NCI-H187 treated with DMSO at 0.1 percent for 48 hours (cell line): Measurements from ENCODE around the gene IRX4.

Experiments
- DNase-seq: peaks from one replicate; lab custom pipeline; 2025; lab: John Stamatoyannopoulos, UW

Gene IRX4

DNA sequence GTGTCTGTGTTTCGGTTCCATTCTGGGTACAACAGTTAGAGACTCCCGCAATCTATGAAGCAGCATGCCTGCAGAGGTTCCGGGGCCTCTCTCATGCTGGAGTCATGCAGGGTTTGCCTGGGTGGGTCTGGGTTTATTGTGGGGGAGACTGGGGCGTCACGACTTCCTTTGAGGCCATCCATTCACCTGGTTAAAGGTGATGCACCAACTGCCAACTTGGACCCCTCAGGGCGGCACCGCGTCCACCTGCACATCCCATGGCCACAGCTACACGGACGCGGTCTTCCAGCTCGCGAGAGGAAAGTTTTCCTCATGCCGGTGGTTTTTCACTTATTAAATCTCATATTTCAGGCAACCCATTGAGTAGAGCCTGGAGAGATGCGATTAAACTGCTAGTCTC lies 30.9 kb upstream of the IRX4 start:
- DNase-seq: no peak

DNA sequence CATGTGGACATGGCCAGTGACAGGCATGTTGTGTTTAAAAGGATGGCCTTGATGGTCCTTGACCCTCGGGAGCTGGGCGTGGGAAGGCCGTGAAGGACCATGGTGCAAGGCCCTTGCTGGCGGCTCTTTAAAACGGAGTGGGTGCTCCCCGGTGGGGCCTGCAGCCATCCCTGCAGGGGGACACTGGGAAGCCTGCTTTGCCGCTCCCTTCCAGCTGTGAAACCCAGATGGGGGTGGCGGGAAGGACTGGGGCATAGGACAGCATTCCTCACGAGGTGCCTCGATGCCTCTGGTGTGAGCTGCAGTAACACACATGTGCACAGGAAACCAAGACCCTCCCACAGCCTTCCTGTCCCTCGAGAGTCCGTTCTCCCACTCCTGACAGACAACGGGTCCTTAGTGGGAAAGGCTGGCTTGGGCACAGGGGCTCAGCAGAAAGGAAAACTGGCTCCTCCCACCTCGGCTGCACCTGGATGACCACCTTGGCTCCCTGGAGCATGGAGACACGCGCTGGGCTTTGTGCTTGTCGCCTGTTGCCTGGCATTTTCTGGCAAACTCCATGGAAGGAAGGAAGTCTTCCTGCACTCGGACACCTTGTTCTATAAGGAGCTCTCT lies 30.3 kb upstream of the IRX4 start:
- no peak for DNase-seq

DNA sequence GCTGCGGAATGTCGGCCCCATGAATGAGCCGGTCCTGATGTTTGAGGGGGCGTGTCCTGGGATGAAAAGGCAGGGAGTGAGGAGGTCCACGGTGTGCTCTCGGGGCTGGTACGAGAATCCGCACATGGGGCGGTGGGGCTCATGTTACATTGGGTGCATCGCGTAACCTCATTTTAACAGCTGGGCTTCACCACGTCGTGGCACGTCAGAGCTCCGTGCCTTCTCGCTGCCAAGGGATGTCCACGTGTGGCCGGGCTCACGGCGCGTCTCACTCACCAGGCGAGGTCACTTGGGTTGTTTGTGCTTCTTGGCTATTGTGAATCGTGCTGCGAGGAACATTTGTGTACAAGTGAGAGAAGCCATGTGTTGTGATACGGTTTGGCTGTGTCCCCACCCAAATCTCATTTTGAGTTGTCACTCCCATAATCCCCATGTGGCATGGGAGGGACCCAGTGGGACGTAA lies 29.1 kb upstream of the IRX4 start:
- no peak for DNase-seq

DNA sequence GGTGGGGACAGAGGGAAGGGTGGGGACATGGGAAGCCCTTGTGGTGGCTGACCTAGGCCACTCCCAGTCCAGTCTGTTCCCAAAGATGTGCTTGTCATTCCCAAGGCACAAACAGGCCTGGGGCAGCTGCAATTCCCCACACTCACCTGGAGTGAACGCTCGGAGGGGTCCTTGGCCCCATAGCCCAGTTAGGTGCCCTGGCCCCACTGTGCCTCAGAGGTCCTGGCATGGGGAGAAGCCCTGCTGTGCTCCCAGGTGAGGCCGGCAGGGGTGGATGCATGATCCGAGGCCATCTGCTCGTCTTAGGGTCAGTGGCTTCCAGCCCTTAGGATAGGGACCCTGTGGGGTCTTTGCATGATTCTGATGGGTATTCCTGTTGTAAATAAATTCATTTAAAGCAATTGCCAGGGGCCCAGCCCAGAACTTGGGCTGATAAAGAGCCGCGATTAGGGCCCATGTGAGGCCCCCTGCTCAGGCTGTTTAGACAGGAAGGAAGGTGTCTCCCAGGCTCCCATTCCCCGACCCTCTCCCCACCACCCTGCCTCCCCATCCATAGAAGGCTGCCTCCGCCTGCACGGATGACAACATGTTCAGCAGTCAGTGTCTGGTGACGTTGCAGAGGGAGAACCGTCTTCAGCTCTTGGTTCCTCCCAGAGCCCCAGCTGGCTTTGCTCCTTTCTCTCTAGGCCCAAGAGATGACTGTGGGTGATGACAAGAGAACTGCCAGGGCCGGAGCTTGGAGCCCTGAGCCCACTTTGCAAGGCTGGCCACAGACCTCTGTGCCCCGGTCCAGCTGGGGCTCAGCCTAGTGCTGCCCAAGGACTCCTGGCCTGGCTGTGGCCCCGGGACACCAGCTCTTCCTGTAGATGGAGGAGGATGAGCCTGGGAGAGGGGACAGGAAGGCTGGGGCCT lies 28.4 kb upstream of the IRX4 start:
- DNase-seq: no peak

DNA sequence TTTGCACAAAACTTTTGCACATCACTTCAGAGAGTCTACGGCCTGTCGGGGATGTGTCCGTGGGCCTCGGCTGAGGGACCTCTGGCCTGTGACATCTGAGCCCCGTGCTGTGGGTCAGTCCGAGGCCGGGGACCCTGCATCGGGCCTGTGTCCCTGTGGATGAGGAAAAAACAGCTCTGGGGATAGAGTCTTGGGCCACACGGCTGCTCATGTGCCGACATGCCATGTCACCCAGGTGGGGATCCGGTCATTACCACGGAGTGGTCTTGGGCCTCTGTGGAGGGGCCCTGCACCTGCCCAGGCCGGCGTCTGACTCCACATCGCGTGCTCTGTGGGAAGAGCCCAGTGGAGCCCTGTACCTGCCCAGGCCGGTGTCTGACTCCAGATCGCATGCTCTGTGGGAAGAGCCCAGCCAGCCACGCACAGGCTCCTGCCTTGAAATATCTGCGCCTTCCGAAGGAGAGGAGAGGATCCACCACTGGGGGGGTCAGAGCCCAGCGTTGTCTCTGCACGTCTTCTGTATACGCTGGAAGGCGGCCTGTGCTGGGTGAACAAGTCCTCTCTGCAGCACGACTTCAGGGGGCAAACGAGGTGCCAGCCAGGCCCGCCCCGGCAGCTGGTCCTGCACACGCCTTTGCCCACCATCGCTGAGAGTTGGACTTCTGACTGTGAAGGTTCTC lies 27.5 kb upstream of the IRX4 start:
- DNase-seq: no peak

GRCh38 chr5:1909346-1909985 lies 26.7 kb upstream of the IRX4 start:
- DNase-seq: no peak

DNA sequence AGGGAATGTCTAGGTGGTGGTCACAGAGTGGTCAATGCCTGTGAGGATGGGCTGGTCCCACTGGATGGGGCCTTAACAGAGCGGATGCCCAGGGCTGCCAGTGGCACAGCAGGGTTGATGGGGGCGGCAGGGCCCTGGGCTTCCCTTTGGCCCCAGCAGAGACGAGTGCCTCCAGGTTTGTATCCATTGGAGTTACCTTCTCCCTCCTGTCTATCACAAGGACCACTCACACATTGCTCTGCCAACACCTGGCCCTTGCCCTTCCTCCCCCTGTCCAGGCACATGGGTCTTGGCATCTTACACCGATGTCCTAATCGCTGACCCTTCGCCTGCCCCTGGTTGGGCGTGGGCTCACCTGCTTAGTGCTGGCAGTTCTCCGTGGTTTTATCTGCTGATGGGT lies 26.2 kb upstream of the IRX4 start:
- DNase-seq: no peak

GRCh38 chr5:1907616-1908015 lies 24.9 kb upstream of the IRX4 start:
- DNase-seq: no peak

DNA sequence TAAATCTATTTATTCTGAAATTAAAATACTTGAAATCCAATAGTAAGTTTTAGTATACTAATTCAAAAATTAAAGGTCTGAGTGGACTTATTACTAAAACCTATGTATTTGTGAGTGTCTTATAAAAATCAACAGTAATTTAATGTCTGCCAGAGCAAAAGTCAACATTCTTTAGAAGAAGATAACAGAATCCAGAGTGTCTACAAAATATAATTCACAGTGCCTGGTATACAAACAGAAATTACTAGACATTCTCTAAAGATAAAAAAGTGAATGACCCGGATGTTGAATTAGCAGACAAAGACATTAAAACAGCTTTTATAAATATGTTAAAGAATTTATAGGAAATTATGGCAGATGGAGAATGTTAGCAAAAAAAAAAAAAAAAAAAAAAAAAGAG lies 22.4 kb upstream of the IRX4 start:
- no peak for DNase-seq

DNA sequence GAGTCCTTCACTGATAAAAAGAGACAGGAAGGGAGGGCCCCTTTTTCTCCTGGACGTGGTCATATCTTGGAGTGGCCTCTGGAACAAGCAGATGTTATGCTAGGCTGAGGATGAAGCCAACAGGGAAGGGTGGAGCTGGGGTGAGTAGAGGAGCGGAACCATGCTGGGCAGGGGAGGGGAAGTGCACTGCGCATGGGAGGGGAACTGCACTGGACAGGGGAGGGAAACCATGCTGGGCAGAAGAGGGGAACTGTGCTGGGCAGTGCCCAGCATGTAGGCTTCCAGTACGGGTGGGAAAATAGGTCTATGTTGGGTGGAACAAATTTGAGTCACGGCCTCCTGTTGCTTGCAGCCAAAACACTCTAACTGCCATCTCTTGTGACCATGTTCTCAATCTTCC lies 19.3 kb upstream of the IRX4 start:
- DNase-seq: no peak

DNA sequence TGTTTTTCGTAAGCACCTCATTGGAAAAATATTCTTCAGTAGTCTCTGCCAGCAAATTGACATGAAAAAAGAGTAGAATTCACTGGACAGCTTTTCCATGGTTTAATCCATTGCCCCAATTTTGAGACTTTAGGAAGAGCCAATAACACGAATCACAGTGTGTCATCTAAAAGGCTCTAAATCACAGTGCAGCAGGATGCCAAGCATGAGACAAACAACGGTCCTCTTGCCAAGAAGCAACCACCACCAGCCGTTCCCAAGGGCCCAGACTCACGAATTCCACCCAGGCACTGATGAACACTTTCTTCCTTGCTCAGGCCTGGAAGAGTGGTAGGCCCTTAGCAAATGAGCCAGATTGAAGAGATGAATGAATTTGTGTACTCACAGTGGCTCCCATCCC lies 18.3 kb upstream of the IRX4 start:
- no peak for DNase-seq

- no peak for DNase-seq
Measured at GRCh38 chr5:1899201-1899600, 16.5 kb upstream of the IRX4 start.

GRCh38 chr5:1897816-1898450 lies 15.2 kb upstream of the IRX4 start:
- DNase-seq: no peak

- no peak for DNase-seq
Measured at GRCh38 chr5:1897386-1897785, 14.7 kb upstream of the IRX4 start.

GRCh38 chr5:1896602-1897376 lies 14.1 kb upstream of the IRX4 start:
- no peak for DNase-seq

DNA sequence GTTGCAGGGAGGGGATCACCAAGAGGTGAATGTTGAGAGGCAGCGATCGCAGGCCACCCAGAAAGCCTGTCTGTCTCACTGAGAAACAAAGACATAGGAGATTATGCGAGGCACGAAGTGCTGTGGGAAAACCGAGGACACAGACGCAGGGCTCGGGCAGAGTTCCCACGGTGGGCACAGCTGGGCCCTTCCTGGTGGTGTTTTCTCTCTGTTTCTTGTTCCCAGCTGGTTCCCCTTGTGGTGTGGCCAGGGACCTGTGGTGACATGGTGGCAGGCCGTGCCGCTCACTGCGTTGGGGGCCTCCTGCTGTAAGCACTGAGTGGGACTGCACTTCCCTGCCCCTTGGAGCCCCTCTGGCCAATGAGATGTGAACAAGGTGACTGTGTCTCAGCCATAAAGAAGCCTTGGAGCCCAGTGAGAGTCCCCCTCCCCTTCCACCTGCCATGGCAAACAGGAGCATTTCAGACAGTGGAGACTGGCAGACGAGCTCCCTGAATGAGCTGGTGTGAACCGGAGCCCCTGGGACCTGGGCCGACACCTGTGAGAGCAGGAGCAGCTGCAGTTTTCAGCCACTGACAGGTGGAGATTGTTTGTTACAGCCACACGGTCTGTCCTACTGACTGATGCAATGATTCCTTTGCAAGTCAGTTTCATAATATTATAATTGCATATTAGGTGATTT lies 13.2 kb upstream of the IRX4 start:
- no peak for DNase-seq

GRCh38 chr5:1894243-1894642 lies 11.5 kb upstream of the IRX4 start:
- DNase-seq: no peak

DNA sequence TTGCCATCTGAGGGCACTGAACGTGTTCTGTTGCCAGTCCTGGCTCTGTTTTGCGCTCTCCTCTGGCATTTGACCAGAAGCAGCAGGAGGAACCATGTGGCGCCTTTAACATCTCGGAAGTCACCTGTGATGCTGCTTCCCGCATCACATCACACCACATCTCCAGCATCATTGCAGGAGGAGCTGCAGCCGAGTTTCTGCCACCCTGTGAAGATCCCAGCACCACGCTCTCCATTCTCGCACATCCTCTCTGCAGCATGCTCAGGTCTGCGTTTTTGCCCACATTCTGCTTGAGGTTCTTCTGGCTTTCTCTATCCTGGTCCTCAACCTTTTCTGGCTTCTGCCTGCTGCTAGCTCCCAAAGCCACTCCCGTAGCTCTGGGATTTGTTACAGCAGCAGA lies 11.0 kb upstream of the IRX4 start:
- no peak for DNase-seq

DNA sequence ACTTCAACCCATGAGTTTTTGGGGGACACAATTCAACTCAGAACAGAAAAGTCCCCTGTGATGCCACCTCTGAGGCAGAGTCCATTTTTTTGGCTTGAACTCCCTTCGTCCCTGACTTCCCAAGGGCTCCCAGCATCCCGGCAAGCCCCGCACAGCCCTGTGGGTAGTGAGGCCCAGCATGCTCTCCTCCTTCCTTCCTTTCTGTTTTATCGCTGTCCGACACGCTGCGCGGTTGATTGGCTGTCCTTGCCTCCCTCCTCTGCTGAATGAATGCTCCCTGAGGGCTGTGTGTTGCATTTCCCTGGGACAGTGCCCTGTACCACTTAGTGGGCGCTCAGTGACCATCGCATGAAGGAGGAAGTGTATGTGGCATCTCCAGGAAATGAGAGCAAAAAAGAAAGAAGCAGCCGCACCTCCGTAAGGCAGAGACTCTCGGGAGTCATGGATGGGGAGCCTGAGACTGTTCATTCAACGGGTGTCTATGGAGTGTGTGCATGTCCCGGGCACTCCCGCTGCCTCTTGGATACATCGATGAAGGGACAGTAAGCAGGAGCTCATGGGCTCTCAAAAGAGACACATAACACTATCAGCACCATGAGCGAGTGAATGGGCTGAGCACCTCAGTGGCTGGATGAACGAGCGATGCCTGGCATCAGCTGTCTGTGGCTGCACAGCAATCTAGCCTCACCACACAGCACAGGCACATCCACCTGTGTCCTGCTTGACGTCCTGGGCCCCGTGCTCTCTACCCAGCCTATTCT lies 10.1 kb upstream of the IRX4 start:
- DNase-seq: no peak

DNA sequence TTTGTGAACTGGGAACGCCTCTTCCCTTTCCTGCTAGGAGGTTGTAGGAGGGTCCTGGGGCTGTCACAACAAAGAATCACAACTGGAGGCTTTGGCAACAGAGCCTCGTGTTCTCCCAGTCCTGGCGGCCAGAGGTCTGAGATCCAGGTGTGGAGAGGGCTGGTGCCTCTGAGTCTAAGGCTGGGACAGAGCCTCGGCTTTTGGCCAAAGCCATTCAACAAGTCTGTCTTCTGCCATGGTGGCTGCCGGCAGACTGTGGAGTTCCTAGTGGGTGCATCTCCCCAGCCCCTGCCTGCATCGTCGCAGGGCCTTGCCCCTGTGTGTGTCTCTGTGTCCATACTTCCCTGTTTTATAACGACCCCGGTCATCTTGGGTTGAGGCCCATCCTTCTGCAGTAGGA lies 9.5 kb upstream of the IRX4 start:
- no peak for DNase-seq
